ENCODE results near the gene NT5DC3. TPM values are rescaled to one million over a fixed set of nuclear protein-coding genes. Genes with fewer than 3 reads are reported as not detected.

The NT5DC3 gene
- total RNA-seq, 3 donors from 2014 or later, result 13.7 to 283 (median 18.0) TPM

GRCh38 chr12:103774977-103775560 lies 66.0 kb downstream of the NT5DC3 start:
- Histone ChIP-seq H3K36me3 (ENCODE audit: low read depth) (no peaks in the 10 kb centered on the region), H3K4me1 (ENCODE audit: low read depth) (no peaks in the 10 kb centered on the region), H3K9me3 (no peaks in the 10 kb centered on the region), H3K4me3 (no peak overlapping the region)
- DNase-seq (no peak), ATAC-seq (no peak)
- no peak for TF ChIP-seq CTCF (IDR thresholded peaks at IDR 0.05)
- intact Hi-C loops (cut with DNase I, micrococcal nuclease), result loop anchor here in 1 of 2 donors (10.0 kb wide), 1 partner anchor 100 kb away; no protein-coding TSS in a partner anchor

DNA sequence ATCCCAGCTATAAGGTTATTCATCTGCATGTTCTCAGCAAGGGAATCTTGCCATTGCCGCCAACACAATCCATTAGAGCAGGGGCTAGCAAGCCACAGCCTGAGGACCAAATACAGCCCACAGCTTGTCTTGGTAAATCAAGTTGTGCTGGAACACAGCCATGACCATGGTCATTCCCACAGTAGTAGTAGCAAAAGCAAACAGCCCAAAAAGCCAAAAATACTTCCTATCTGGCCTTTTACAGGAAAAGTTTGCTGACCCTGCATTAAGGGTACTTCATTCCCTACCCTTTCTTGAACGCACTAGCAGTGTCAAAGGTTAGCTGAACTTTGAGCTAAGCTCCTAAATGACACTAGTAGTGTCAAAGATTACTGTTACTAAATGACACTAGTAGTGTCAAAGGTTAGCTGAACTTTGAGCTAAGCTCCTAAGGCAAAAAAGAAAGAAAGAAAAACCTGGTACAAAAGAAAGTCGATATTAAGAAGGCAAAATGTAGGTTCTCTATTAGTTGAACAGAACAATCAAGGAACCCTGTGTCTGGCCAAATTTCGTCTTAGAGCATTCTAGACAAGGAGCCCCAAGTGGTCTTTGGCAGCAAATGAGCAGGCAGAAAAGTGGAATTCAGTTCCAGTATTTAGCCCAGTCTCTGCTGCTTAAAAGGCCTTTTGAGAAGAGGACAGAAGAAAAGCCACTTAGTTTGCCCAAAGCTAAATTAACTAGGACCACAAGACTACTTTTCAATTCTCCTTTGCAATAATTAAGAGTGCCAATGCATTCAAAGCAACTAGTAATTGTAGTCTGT lies 67.7 kb downstream of the NT5DC3 start:
- H3K4me1 ChIP-seq (ENCODE audit: low read depth), result no peaks in the 10 kb centered on the region
- ATAC-seq (no peak), DNase-seq (no peak)
- no peaks in the 10 kb centered on the region for H3K9me3 ChIP-seq
- no peaks in the 10 kb centered on the region for H3K36me3 ChIP-seq (ENCODE audit: low read depth)
- intact Hi-C loops (cut with DNase I, micrococcal nuclease), result loop anchor here in 1 of 2 donors (10.0 kb wide), 1 partner anchor 101 kb away; no protein-coding TSS in a partner anchor
- TF ChIP-seq CTCF (IDR thresholded peaks at IDR 0.05), result no peak
- H3K4me3 ChIP-seq, result no peak overlapping the region

GRCh38 chr12:103772367-103773108 lies 68.5 kb downstream of the NT5DC3 start:
- intact Hi-C loops (cut with DNase I, micrococcal nuclease), result loop anchor here in 1 of 2 donors (10.0 kb wide), 1 partner anchor 102 kb away; no protein-coding TSS in a partner anchor
- Histone ChIP-seq H3K9me3 (no peaks in the 10 kb centered on the region), H3K4me3 (no peak overlapping the region), H3K4me1 (ENCODE audit: low read depth) (no peaks in the 10 kb centered on the region), H3K36me3 (ENCODE audit: low read depth) (no peaks in the 10 kb centered on the region)
- TF ChIP-seq CTCF (IDR thresholded peaks at IDR 0.05), result no peak
- DNase-seq (no peak), ATAC-seq (no peak)

DNA sequence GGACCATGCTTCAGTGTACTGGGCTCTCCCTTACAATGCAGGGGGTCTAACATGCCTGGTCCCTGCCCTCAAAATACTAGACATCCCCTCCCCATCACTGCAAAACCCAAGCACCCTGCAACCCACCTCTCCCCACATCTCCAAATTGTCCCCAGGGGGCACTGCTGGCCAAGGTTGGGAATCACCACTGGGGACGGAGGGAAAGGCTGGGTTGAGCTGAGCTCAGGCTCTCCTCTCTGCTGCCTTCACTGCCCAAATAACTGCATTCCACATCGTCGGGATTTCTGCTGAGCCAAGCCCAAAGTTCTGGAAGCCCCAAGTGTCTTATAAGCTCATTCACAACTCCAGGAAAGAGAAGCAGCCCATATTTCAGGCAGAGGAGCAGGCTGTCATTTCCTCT lies 69.6 kb downstream of the NT5DC3 start:
- ATAC-seq (peak; percentile 58), DNase-seq (peak in 1 of 3 donors; percentile 15)
- Histone ChIP-seq H3K36me3 (ENCODE audit: low read depth) (no peaks in the 10 kb centered on the region), H3K9me3 (no peaks in the 10 kb centered on the region), H3K4me3 (no peak overlapping the region), H3K4me1 (ENCODE audit: low read depth) (no peaks in the 10 kb centered on the region)
- intact Hi-C loops (cut with DNase I, micrococcal nuclease), result loop anchor here in 1 of 2 donors (10.0 kb wide), 1 partner anchor 103 kb away; no protein-coding TSS in a partner anchor
- TF ChIP-seq CTCF (IDR thresholded peaks at IDR 0.05), result no peak

DNA sequence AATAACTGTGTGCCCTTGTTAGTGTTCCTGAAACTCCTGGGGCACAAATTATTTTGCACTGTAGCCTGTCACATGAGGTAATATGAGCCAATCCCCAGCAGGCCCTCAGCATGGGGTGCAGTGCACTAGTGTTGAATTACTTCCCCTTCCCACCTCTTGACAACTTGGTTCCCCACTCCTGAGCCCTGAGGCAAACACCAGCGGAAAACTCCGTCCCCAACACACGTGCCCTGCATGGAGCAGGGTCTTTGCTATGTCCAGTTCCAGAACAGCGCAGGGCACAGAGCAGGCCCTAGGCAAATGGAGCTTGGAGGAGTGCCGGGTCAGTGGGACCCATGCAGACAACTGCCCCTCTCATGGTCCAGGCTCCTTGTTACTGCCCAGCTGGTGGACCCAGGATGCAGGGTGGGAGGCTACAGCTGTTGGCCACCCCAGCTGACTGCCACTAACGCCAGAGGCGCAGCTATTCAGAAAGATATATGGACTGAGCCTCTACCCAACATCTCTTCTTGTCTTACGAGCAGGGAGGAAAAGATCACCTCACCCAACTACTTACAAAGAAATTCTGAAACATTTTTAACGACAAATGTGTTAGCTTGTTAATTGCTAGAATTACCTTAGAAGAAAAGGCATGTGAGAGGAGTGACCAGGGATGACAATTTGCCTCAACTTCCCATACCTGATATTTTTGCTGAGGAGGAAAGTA lies 71.6 kb downstream of the NT5DC3 start:
- no peak for ATAC-seq
- no peak for DNase-seq
- no peaks in the 10 kb centered on the region for H3K36me3 ChIP-seq (ENCODE audit: low read depth)
- H3K9me3 ChIP-seq, result no peaks in the 10 kb centered on the region
- intact Hi-C loops (cut with DNase I, micrococcal nuclease), result no loop called here
- TF ChIP-seq CTCF (IDR thresholded peaks at IDR 0.05), result no peak
- H3K4me1 ChIP-seq (ENCODE audit: low read depth), result no peaks in the 10 kb centered on the region
- no peak overlapping the region for H3K4me3 ChIP-seq

Data from mucosa of descending colon (tissue), 3 donors.